GM12891 (cell line): Measurements from ENCODE around the gene CAV2.

Experiments
- DNase-seq: peaks from one replicate; pipeline ENCODE4 v3.0.0; 2011; ENCODE audit warnings: low spot score; ENCODE audit not compliant: insufficient read length
- FAIRE-seq: peaks from 2 replicates; lab custom pipeline; 2011; peaks lifted over from hg19 to GRCh38; lab: Jason Lieb, UNC
- PAX5 ChIP-seq: IDR thresholded peaks from 2 replicates; pipeline ENCODE4 v1.6.1; 2011; ENCODE audit warnings: low read length, moderate library complexity, mild to moderate bottlenecking; ENCODE audit not compliant: insufficient read depth, severe bottlenecking
- POLR2A ChIP-seq: IDR thresholded peaks from 2 replicates; pipeline ENCODE4 v1.6.1; 2011; ENCODE audit warnings: low read depth, low read length, control low read depth
- POLR2AphosphoS5 ChIP-seq: IDR thresholded peaks from 2 replicates; pipeline ENCODE4 v1.6.1; 2011; ENCODE audit warnings: low read depth, low read length, control low read depth
- POU2F2 ChIP-seq: IDR thresholded peaks from 2 replicates; pipeline ENCODE4 v1.6.1; 2011; ENCODE audit warnings: low read depth, mild to moderate bottlenecking, control low read depth, low read length, moderate library complexity
- SPI1 ChIP-seq: IDR thresholded peaks from 2 replicates; pipeline ENCODE4 v1.6.1; 2011; ENCODE audit warnings: low read depth, low read length, control low read depth
- TAF1 ChIP-seq: IDR thresholded peaks from 2 replicates; pipeline ENCODE4 v1.6.1; 2011; ENCODE audit warnings: low read depth, low read length, control low read depth

Gene CAV2

GRCh38 chr7:116528008-116528789 is 28.7 kb downstream of the CAV2 start:
- no peak for FAIRE-seq
- no peak for DNase-seq
- TF ChIP-seq POLR2A = no peak
- no peak for TF ChIP-seq SPI1
- no peak for TF ChIP-seq TAF1

- DNase-seq = no peak
- no peak for FAIRE-seq
- TF ChIP-seq POLR2AphosphoS5 = no peak
- TF ChIP-seq PAX5 = no peak
- TF ChIP-seq SPI1 = no peak
- no peak for TF ChIP-seq POU2F2
- TF ChIP-seq POLR2A = no peak
- no peak for TF ChIP-seq TAF1
Measured at GRCh38 chr7:116529250-116529649, 29.7 kb downstream of the CAV2 start.

GRCh38 chr7:116530107-116530820 is 30.7 kb downstream of the CAV2 start:
- FAIRE-seq = no peak

GRCh38 chr7:116532102-116532688 is 32.7 kb downstream of the CAV2 start:
- DNase-seq (no peak), FAIRE-seq (no peak)
- TF ChIP-seq POLR2AphosphoS5 (no peak), TAF1 (no peak), PAX5 (no peak), POU2F2 (no peak), SPI1 (no peak), POLR2A (no peak)

More at GRCh38 chr7:116530107-116530820, 30.7 kb downstream of the CAV2 start:
- DNase-seq = no peak
- TF ChIP-seq POLR2A = no peak
- peak; percentile 59; the same call in 1 of the 2 replicates for TF ChIP-seq SPI1

GRCh38 chr7:116534790-116535189 is 35.3 kb downstream of the CAV2 start:
- DNase-seq (no peak), FAIRE-seq (no peak)
- TF ChIP-seq SPI1 = no peak
- no peak for TF ChIP-seq POLR2AphosphoS5
- TF ChIP-seq POU2F2 = no peak
- TF ChIP-seq PAX5 = no peak
- TF ChIP-seq TAF1 = no peak

GRCh38 chr7:116535416-116535815 is 35.9 kb downstream of the CAV2 start:
- no peak for TF ChIP-seq SPI1
- no peak for TF ChIP-seq POLR2AphosphoS5
- TF ChIP-seq POLR2A = no peak
- TF ChIP-seq PAX5 = no peak
- no peak for TF ChIP-seq TAF1
- no peak for TF ChIP-seq POU2F2
- DNase-seq (no peak), FAIRE-seq (no peak)

GRCh38 chr7:116538138-116538537 is 38.6 kb downstream of the CAV2 start:
- TF ChIP-seq PAX5 (no peak), POLR2AphosphoS5 (no peak), TAF1 (no peak), POU2F2 (no peak), SPI1 (no peak), POLR2A (no peak)
- no peak for DNase-seq
- no peak for FAIRE-seq

GRCh38 chr7:116539879-116540278 is 40.3 kb downstream of the CAV2 start:
- DNase-seq = no peak
- no peak for FAIRE-seq
- TF ChIP-seq POU2F2 = no peak
- TF ChIP-seq POLR2AphosphoS5 = no peak
- TF ChIP-seq POLR2A = no peak
- TF ChIP-seq PAX5 = no peak
- no peak for TF ChIP-seq SPI1
- TF ChIP-seq TAF1 = no peak

- no peak for FAIRE-seq
- TF ChIP-seq SPI1 = no peak
- TF ChIP-seq PAX5 = no peak
- no peak for TF ChIP-seq POU2F2
- TF ChIP-seq POLR2AphosphoS5 = no peak
- TF ChIP-seq TAF1 = no peak
- TF ChIP-seq POLR2A = no peak
- DNase-seq = no peak
Measured at GRCh38 chr7:116540743-116541142, 41.2 kb downstream of the CAV2 start.

- no peak for TF ChIP-seq POU2F2
- no peak for TF ChIP-seq PAX5
- TF ChIP-seq POLR2AphosphoS5 = no peak
- TF ChIP-seq POLR2A = no peak
- no peak for TF ChIP-seq TAF1
- no peak for TF ChIP-seq SPI1
- FAIRE-seq = no peak
- DNase-seq = no peak
Measured at GRCh38 chr7:116541951-116542350, 42.4 kb downstream of the CAV2 start.
